ENCODE measurements around the gene FAT1. TPM values are rescaled to one million over a fixed set of nuclear protein-coding genes. Genes with fewer than 3 reads are reported as not detected.

FAT1 gene
- total RNA-seq, 3 donors from 2014 or later, result 0.45 to 0.90 (median 0.73) TPM

DNA sequence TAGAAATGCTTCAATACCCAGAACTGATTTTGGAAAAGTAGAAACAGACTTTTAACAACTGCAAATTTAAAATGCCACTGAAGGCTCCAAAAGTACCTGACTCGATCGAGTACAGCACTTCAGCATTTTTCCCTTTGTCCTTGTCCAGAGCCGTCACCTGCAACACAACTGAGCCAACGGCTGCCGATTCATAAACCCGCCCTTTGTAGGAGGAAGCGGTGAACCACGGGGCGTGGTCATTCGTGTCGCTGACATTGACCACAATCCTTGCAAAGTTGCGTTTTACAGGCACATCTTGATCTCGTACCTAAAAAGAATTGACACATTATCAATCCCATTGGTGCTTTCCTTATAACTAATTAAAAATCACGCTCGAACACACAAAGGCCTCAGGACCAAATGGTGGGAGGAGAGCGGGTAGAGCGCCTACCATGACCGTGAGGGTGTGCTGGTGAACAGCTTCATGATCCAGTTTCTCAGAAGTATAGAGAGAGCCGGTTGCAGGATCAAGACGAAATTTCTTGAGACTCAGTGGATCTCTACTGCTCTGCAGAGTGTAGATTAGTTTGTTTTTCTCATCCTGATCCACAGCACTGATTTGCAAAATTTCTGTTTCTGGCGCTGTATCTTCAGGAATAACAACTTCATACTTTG is 95.5 kb downstream of the FAT1 start:
- DNase-seq, result no peak

GRCh38 chr4:186627226-186627865 is 96.3 kb downstream of the FAT1 start:
- ATAC-seq (no peak), DNase-seq (no peak)
- Mint-ChIP-seq H3K4me3 (no peak overlapping the region), H3K9me3 (peaks cover 15% of the 10 kb centered on the region), H3K36me3 (ENCODE audit: insufficient read depth) (no peaks in the 10 kb centered on the region), H3K27me3 (ENCODE audit: low read depth) (peaks cover 7% of the 10 kb centered on the region), H3K4me1 (ENCODE audit: low read depth) (peaks cover 5% of the 10 kb centered on the region)

More for the DNA sequence above, 95.5 kb downstream of the FAT1 start:
- Mint-ChIP-seq H3K4me1 (ENCODE audit: low read depth) (peaks cover 5% of the 10 kb centered on the region), H3K27me3 (ENCODE audit: low read depth) (peaks cover 5% of the 10 kb centered on the region), H3K9me3 (peaks cover 15% of the 10 kb centered on the region), H3K4me3 (no peak overlapping the region), H3K36me3 (ENCODE audit: insufficient read depth) (no peaks in the 10 kb centered on the region)
- ATAC-seq, result no peak

GRCh38 chr4:186624951-186625350 is 98.7 kb downstream of the FAT1 start:
- no peak for ATAC-seq
- Mint-ChIP-seq H3K4me3 (no peak overlapping the region), H3K27me3 (ENCODE audit: low read depth) (peaks cover 7% of the 10 kb centered on the region), H3K9me3 (peaks cover 5% of the 10 kb centered on the region), H3K36me3 (ENCODE audit: insufficient read depth) (no peaks in the 10 kb centered on the region), H3K4me1 (ENCODE audit: low read depth) (peaks cover 5% of the 10 kb centered on the region)
- DNase-seq, result no peak

DNA sequence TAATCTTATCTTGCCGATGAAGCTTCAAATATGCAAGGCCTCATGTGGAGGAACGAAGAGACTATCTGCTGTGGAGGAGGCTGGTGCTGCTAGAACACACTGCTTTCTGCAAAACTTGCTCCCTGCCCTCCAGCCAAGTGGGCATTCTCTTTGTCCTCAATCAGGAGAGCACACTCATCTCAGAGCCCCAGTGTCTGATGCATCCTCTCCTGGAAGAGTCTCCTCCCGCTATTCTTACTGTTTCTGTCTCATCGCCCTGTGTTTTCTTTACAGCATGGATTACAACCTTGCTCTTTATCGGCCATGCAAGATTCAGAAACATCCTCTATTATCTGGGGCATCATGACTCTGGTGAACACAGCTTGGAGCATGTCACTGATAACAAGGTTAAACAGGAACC is 100.1 kb downstream of the FAT1 start:
- no peak for DNase-seq
- Mint-ChIP-seq H3K36me3 (ENCODE audit: insufficient read depth) (no peaks in the 10 kb centered on the region), H3K4me3 (no peak overlapping the region), H3K4me1 (ENCODE audit: low read depth) (peaks cover 5% of the 10 kb centered on the region), H3K9me3 (peaks cover 5% of the 10 kb centered on the region), H3K27me3 (ENCODE audit: low read depth) (peaks cover 7% of the 10 kb centered on the region)
- ATAC-seq, result no peak

DNA sequence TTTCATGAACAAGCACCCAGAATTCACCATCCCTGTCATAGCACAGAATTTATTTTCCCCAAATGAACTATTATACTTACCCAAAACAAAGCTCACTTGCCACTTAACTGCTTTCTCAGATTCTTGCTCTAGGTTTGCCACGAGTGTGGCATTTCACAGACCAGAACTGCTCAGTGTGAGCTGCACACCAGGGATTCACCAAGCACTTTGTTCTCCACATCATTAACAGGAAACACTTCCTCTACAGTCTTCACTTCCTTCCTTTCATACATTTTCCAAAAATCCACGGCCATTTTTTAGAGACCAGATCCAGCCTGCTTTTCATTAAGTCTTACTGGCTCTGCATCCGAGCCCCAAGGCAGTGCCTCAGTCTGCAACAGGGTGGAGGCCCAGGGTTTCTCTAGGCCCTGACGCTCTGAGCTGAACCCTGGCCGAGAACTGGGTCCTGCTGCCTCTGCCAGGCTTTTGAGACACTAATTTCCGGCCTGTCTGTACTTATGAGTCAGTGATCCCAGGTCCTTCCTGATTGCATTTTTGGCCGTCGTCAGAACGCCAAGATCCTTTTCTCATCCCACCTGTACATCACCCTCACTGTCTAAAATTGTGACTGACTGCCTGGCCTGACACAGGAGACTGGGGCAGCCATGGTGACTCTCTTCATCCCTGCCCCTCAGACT is 100.7 kb downstream of the FAT1 start:
- ATAC-seq (no peak), DNase-seq (no peak)
- Mint-ChIP-seq H3K36me3 (ENCODE audit: insufficient read depth) (no peaks in the 10 kb centered on the region), H3K27me3 (ENCODE audit: low read depth) (peaks cover 7% of the 10 kb centered on the region), H3K4me3 (no peak overlapping the region), H3K4me1 (ENCODE audit: low read depth) (peaks cover 5% of the 10 kb centered on the region), H3K9me3 (peaks cover 1% of the 10 kb centered on the region)

- Mint-ChIP-seq H3K36me3 (ENCODE audit: insufficient read depth) (no peaks in the 10 kb centered on the region), H3K4me3 (no peak overlapping the region), H3K9me3 (no peaks in the 10 kb centered on the region), H3K27me3 (ENCODE audit: low read depth) (peaks cover 7% of the 10 kb centered on the region), H3K4me1 (ENCODE audit: low read depth) (no peaks in the 10 kb centered on the region)
- DNase-seq (no peak), ATAC-seq (no peak)
Observed at GRCh38 chr4:186621959-186622553, 101.6 kb downstream of the FAT1 start.

- no peak overlapping the region for H3K4me3 Mint-ChIP-seq
- DNase-seq (no peak), ATAC-seq (no peak)
- H3K27me3 Mint-ChIP-seq (ENCODE audit: low read depth), result peaks cover 10% of the 10 kb centered on the region
- H3K9me3 Mint-ChIP-seq, result peaks cover 10% of the 10 kb centered on the region
- H3K36me3 Mint-ChIP-seq (ENCODE audit: insufficient read depth), result no peaks in the 10 kb centered on the region
- no peaks in the 10 kb centered on the region for H3K4me1 Mint-ChIP-seq (ENCODE audit: low read depth)
Observed at GRCh38 chr4:186619088-186619487, 104.6 kb downstream of the FAT1 start.

DNA sequence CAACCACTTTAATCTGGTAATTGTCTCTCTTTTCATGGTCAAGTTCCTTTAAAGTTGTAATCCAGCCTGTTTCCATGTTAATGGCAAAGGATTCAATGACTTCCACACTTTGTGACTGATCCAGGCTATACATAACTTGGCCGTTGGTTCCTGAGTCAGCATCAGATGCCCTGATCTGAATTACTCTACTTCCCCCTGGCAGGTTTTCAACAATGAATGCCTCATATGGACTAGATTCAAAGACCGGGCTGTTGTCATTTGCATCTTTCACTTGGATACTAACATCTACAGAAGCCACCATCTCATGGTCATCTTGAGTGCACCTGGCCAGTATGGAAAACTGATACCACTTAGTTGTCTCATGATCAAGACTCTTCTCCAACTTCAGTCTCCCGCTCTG is 105.7 kb downstream of the FAT1 start:
- Mint-ChIP-seq H3K27me3 (ENCODE audit: low read depth) (peaks cover 3% of the 10 kb centered on the region), H3K4me3 (no peak overlapping the region), H3K9me3 (peaks cover 10% of the 10 kb centered on the region), H3K36me3 (ENCODE audit: insufficient read depth) (no peaks in the 10 kb centered on the region), H3K4me1 (ENCODE audit: low read depth) (no peaks in the 10 kb centered on the region)
- ATAC-seq, result no peak
- DNase-seq, result no peak

DNA sequence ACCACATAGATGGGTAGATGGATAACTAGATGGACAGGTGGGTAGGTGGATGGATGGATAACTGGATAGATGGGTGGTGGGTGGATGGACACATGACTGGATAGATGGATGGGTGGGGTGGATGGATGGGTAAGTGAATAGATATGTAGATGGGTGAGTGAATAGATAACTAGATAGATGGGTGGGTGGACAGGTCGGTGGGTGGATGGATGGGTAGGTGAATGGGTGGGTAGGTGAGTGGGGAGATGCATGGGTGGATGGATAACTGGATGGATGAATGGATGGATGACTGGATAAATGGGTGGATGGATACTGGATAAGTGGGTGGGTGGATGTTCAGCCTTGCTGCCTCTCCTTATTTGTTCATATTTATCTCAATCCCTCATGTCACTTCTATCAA is 116.2 kb downstream of the FAT1 start:
- Mint-ChIP-seq H3K4me1 (ENCODE audit: low read depth) (no peaks in the 10 kb centered on the region), H3K4me3 (no peak overlapping the region), H3K9me3 (no peaks in the 10 kb centered on the region), H3K36me3 (ENCODE audit: insufficient read depth) (no peaks in the 10 kb centered on the region), H3K27me3 (ENCODE audit: low read depth) (no peaks in the 10 kb centered on the region)
- DNase-seq (no peak), ATAC-seq (no peak)

DNA sequence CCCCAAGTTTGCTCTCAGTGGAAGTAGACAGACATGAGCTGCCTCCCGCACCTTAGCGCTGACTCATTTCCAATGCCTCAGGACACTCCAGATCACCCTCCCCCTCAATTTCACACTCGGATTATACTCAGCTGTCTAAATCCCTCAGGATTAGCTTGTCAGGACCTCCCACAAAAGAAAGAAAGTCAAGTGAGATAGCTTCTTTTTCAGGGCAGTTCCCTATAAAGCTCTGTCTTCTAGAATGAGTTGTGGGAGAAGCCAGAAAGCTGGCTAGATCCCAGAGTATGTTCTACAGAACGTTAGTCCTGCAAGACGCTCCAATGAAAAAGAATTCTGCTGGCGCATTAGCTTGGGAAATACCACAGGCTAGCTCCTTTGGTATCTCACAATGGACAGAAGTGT is 117.1 kb downstream of the FAT1 start:
- no peaks in the 10 kb centered on the region for H3K36me3 Mint-ChIP-seq (ENCODE audit: insufficient read depth)
- H3K4me3 Mint-ChIP-seq, result no peak overlapping the region
- ATAC-seq (no peak), DNase-seq (no peak)
- H3K9me3 Mint-ChIP-seq, result no peaks in the 10 kb centered on the region
- H3K4me1 Mint-ChIP-seq (ENCODE audit: low read depth), result no peaks in the 10 kb centered on the region
- H3K27me3 Mint-ChIP-seq (ENCODE audit: low read depth), result no peaks in the 10 kb centered on the region

- Mint-ChIP-seq H3K4me3 (no peak overlapping the region), H3K36me3 (ENCODE audit: insufficient read depth) (no peaks in the 10 kb centered on the region), H3K4me1 (ENCODE audit: low read depth) (no peaks in the 10 kb centered on the region), H3K27me3 (ENCODE audit: low read depth) (no peaks in the 10 kb centered on the region), H3K9me3 (no peaks in the 10 kb centered on the region)
- ATAC-seq, result no peak
- no peak for DNase-seq
Observed at GRCh38 chr4:186605261-186605865, 118.3 kb downstream of the FAT1 start.

- no peaks in the 10 kb centered on the region for H3K36me3 Mint-ChIP-seq (ENCODE audit: insufficient read depth)
- no peaks in the 10 kb centered on the region for H3K27me3 Mint-ChIP-seq (ENCODE audit: low read depth)
- ATAC-seq (no peak), DNase-seq (no peak)
- H3K9me3 Mint-ChIP-seq, result no peaks in the 10 kb centered on the region
- H3K4me3 Mint-ChIP-seq, result no peak overlapping the region
- H3K4me1 Mint-ChIP-seq (ENCODE audit: low read depth), result no peaks in the 10 kb centered on the region
Observed at GRCh38 chr4:186604124-186604807, 119.4 kb downstream of the FAT1 start.

GRCh38 chr4:186602978-186603377 is 120.7 kb downstream of the FAT1 start:
- no peaks in the 10 kb centered on the region for H3K36me3 Mint-ChIP-seq (ENCODE audit: insufficient read depth)
- no peaks in the 10 kb centered on the region for H3K9me3 Mint-ChIP-seq
- no peak overlapping the region for H3K4me3 Mint-ChIP-seq
- ATAC-seq, result no peak
- DNase-seq, result no peak
- H3K27me3 Mint-ChIP-seq (ENCODE audit: low read depth), result no peaks in the 10 kb centered on the region
- H3K4me1 Mint-ChIP-seq (ENCODE audit: low read depth), result no peaks in the 10 kb centered on the region

- H3K36me3 Mint-ChIP-seq (ENCODE audit: insufficient read depth), result no peaks in the 10 kb centered on the region
- no peak for DNase-seq
- no peaks in the 10 kb centered on the region for H3K4me1 Mint-ChIP-seq (ENCODE audit: low read depth)
- ATAC-seq, result no peak
- H3K4me3 Mint-ChIP-seq, result no peak overlapping the region
- no peaks in the 10 kb centered on the region for H3K9me3 Mint-ChIP-seq
- H3K27me3 Mint-ChIP-seq (ENCODE audit: low read depth), result no peaks in the 10 kb centered on the region
Observed at GRCh38 chr4:186599483-186599882, 124.2 kb downstream of the FAT1 start.
